GM18507 (cell line): ENCODE measurements around the gene PLCB1.

Experiments
- DNase-seq: peaks from one replicate; pipeline ENCODE4 v3.0.0; 2011; ENCODE audit warnings: low read depth; ENCODE audit not compliant: insufficient read length; ENCODE audit errors: extremely low spot score
- FAIRE-seq: peaks from 2 replicates; lab custom pipeline; 2011; peaks lifted over from hg19 to GRCh38; lab: Jason Lieb, UNC

The PLCB1 gene

GRCh38 chr20:8709627-8710026, 577.6 kb downstream of the PLCB1 start:
- no peak for FAIRE-seq

GRCh38 chr20:8711501-8711900, 579.4 kb downstream of the PLCB1 start:
- DNase-seq (no peak), FAIRE-seq (no peak)

More at GRCh38 chr20:8709627-8710026, 577.6 kb downstream of the PLCB1 start:
- DNase-seq, result no peak

- no peak for DNase-seq
- no peak for FAIRE-seq
Measured at GRCh38 chr20:8714206-8714605, 582.1 kb downstream of the PLCB1 start.

GRCh38 chr20:8718279-8718678, 586.2 kb downstream of the PLCB1 start:
- DNase-seq, result no peak
- FAIRE-seq, result no peak

- DNase-seq (no peak), FAIRE-seq (no peak)
Measured at GRCh38 chr20:8720089-8720488, 588.0 kb downstream of the PLCB1 start.

GRCh38 chr20:8721098-8721497, 589.0 kb downstream of the PLCB1 start:
- DNase-seq (no peak), FAIRE-seq (no peak)

- DNase-seq (no peak), FAIRE-seq (peak; percentile 83)
Measured at GRCh38 chr20:8722277-8722928, 590.3 kb downstream of the PLCB1 start.

GRCh38 chr20:8723296-8723695, 591.2 kb downstream of the PLCB1 start:
- FAIRE-seq (no peak), DNase-seq (no peak)

- DNase-seq (no peak), FAIRE-seq (no peak)
Measured at GRCh38 chr20:8724884-8725283, 592.8 kb downstream of the PLCB1 start.

- no peak for FAIRE-seq
- no peak for DNase-seq
Measured at GRCh38 chr20:8726460-8726859, 594.4 kb downstream of the PLCB1 start.

- DNase-seq, result no peak
- FAIRE-seq, result no peak
Measured at GRCh38 chr20:8735014-8735413, 602.9 kb downstream of the PLCB1 start.

- DNase-seq (no peak), FAIRE-seq (no peak)
Measured at GRCh38 chr20:8735674-8736073, 603.6 kb downstream of the PLCB1 start.

GRCh38 chr20:8740265-8740664, 608.2 kb downstream of the PLCB1 start:
- FAIRE-seq (no peak), DNase-seq (no peak)

- FAIRE-seq, result no peak
- no peak for DNase-seq
Measured at GRCh38 chr20:8744228-8744844, 612.3 kb downstream of the PLCB1 start.

- DNase-seq, result no peak
Measured at GRCh38 chr20:8749101-8749500, 617.0 kb downstream of the PLCB1 start.

GRCh38 chr20:8749986-8750385, 617.9 kb downstream of the PLCB1 start:
- no peak for FAIRE-seq

More at GRCh38 chr20:8749101-8749500, 617.0 kb downstream of the PLCB1 start:
- FAIRE-seq, result no peak

GRCh38 chr20:8755340-8756118, 623.5 kb downstream of the PLCB1 start:
- FAIRE-seq (no peak), DNase-seq (no peak)

More at GRCh38 chr20:8749986-8750385, 617.9 kb downstream of the PLCB1 start:
- DNase-seq, result no peak

- FAIRE-seq, result no peak
Measured at GRCh38 chr20:8756410-8756809, 624.3 kb downstream of the PLCB1 start.

GRCh38 chr20:8757146-8757545, 625.1 kb downstream of the PLCB1 start:
- FAIRE-seq (no peak), DNase-seq (no peak)

More at GRCh38 chr20:8756410-8756809, 624.3 kb downstream of the PLCB1 start:
- no peak for DNase-seq

- no peak for FAIRE-seq
- DNase-seq, result no peak
Measured at GRCh38 chr20:8764344-8764962, 632.4 kb downstream of the PLCB1 start.
